Medulla oblongata (tissue), 1 donor: Measurements from ENCODE around the gene PIGK.
"Not testable (repeated sequence)": the region's sequence is repeated elsewhere in the genome, so short reads cannot be mapped to it uniquely, and the experiment has no call there.

Source experiments
- DNase-seq: peaks from one replicate; pipeline ENCODE4 v3.0.0-alpha.2; 2015; ENCODE audit errors: extremely low spot score

PIGK gene

DNA sequence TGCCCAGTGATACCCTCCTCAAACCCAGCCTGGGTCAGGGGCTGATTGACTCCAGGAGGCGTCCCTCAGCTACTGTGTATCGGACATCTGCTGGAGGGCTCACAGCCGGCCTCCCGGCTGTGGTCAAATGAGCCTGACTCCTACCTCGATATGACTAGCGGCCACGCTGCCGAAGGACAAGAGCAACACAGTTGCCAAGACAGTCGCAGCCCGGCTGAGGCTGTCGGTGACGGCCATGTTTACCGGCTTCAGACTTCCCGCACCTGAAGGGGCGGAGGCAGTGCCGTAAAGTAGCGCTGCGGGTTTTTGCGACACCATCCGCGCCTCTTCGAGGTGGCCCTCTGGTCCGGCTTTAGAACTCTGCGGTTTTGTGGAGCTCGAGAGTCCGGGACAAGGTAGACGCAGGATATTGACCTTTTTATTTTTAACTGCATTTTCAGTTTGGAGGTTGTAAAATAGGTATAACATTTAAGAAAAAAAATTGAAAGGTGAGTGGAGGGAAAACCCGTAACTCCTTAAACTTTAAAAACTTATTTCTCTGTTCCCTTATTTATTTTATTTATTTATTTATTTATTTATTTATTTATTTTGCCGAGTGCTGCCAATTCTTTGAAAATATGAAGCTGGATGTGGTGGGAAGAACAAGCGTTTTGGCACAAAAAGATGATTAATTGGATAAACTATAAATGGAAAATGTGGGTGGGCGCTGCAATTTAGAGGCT is at the start of gene PIGK:
Gene PIGK (minus strand): TSS at position 265 of the 722 bp plus-strand sequence. CDS start 28 bp downstream, at position 237.
- DNase-seq, result peak; percentile 85

DNA sequence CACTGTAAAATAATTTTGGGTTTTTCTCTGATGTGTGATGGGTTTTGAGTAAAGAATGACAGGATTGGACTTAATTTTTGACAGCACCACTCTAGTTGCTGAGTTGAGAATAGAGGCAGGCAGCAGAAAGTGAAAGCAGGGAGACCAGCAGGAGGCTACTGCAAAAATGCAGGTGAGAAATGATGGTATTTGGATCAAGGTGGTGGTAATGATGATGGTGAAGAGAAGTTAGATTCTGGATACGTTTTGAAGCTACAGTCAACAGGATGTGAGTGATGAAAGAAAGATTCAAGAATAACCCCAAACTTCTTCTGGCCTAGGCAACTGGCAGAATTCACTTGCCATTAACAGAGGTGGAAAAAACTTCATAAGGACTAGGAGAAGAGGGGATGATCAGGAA is 47.8 kb upstream of the PIGK start:
- DNase-seq, result no peak

DNA sequence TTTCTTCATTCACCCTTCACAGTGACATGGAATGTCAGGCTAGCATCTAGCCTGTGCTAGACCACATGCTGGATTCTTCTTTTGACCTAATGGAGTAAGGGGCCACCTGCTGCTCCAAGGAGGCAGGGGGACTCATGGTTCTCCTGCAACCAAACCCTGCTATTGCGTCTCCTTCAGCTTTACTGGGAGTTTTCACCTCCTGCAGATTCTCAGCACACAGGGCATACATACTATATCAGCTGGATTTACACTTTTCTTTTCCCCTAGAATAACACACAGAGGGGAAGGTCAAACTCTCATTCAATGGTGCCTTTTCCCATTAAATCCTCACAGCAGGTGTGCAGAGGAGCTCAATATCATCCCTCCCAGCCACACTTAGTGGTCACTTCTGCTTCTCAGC is 46.0 kb upstream of the PIGK start:
- no peak for DNase-seq

DNA sequence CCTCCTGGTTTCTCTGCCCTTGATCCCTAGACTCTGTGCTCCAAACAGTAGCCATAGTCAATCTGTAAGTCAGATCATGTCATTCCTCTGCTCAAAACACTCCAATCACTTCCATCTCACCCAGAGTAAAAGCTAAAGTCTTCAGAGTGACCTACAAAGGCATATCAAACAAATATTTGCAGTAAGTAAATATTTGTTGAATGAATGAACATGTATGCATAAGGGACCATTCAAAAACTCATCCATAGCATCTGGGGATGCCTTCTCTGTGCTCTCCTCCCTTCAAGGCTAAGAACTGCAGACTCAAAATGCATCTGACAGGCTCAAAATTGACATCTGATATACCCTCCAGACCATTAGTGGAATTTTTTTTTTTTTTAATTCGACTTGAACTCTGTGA is 44.5 kb upstream of the PIGK start:
- DNase-seq, result no peak

DNA sequence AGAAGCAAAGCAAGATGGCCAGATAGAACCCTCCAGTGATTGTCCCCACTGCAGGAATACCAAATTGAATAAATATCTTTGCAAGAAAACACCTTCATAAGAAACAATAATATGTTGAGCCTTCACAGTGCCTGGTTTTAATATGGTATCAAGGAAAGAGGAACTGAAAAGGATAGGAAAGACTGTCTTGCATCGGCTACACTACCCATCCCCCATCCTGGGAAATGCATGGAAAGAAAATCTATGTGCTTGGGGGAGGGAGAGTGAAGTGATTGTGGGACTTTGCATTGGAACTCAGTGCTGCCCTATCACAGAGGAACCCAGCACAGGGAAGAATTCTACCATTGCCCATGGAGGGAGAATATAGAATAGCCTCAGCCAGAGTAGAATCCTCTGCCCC is 34.0 kb upstream of the PIGK start:
- DNase-seq, result no peak

- DNase-seq, result no peak
Observed at GRCh38 chr1:77250126-77250525, 30.9 kb upstream of the PIGK start.

DNA sequence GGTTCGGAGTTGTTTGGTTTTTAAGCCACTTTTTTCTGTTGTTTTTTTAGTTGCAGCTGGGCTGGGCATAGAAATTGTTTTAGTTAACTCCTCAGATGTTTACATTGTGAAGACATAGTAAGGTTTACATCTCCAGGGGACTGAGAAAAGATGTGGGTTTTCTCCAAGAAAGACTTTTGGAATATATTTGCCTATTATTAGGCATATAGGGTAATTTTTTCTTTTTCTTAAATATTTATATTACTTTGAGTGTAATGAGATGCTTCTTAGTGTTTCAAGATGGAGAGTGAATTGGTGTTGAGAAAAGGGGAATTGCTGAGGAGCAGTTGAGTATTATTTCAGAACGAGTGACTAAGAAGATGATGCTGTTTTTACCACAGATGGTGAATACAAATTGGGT is 26.6 kb upstream of the PIGK start:
- no peak for DNase-seq

DNA sequence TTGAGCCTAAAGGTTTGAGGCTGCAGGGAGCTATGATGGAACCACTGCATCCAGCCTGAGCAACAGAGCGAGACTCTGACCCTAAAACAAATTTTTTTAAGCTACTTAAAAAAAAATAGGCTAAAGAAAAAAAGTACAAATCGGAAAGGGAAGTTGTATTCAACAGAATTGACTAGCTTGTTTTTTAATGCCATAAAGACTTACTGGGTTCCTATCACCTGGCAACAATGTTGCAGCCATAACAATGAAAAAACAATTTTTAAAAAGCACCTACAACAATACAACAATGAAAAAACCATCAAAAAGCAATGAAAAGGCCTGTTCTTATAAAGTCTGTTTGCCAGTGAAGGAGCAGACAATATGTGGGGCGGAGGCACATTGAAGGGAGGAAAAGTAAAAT is 20.1 kb upstream of the PIGK start:
- DNase-seq, result no peak

DNA sequence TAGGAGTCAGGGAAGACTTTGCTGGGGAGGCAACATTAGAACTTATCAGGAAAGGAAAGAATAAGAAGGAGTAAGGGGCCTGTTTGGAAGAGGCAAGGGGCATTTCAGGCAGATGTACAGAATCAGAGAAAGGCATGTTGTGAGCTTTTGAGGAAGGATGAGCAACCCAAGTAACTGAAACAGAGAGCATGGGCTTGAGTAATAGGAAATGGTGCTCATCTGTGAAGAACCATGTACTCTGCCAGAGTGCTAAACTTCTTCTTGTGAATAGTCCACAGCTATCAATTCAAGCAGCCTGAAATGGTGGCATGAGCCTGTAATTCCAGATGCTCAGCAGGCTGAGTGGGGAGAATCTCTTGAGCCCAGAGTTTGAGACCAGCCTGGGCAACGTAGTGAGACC is 19.2 kb upstream of the PIGK start:
- DNase-seq, result no peak

GRCh38 chr1:77234943-77235342 is 15.7 kb upstream of the PIGK start:
- no peak for DNase-seq

DNA sequence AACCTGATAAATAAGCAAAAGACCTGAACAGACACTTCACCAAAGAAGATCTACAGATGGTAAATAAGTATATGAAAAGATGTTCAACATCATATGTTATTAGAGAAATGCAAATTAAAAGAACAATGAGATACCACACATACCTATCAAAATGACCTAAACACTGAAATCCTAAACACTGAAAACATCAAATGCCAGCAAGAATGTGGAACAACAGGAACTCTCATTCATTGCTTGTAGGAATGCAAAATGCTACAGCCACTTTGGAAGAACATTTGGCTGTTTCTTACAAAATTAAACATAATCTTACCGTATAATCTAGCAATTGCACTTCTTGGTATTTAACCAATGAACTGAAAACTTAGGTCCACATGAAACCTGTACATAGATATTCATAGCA is 14.9 kb upstream of the PIGK start:
- no peak for DNase-seq

DNA sequence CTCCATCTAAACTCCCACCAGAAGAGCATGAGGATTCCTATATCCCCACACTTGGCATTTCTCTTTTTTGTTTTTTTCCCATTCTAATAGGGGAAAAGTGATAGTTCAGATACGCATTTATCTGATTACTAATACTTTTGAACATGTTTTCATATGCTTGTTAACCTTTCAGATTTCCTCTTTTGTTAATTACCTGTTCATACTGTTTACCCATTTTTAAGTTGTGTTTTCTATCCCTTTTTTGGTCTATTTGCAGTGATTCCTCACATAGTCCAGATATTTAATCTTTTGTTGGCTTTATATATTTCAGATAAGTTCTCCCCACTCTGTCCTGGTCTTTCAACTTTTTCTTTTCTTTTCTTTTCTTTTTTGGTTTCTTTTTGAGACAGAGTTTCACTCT is 13.6 kb upstream of the PIGK start:
- DNase-seq, result no peak

- no peak for DNase-seq
Observed at GRCh38 chr1:77230051-77230450, 10.8 kb upstream of the PIGK start.

GRCh38 chr1:77228836-77229235 is 9.6 kb upstream of the PIGK start:
- DNase-seq, result no peak

DNA sequence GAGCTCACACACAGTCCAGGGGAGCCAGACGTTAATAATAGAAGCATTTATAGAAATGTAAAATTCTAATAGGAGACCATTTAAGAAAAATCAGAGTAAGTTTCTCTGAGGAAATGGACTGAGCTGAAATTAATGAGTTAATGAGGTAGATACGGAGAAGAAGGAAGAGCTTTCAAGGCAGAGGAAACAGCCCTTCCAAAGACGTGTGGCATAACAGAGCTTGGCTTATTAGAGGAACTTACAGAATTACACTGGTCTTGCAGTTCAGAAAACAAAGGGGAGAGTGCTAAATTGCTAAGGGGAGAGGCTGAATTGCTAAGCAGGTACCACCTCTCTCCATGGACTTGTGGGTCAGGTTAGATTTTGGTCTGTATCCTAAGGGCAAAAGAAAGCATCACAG is 8.2 kb upstream of the PIGK start:
- no peak for DNase-seq

DNA sequence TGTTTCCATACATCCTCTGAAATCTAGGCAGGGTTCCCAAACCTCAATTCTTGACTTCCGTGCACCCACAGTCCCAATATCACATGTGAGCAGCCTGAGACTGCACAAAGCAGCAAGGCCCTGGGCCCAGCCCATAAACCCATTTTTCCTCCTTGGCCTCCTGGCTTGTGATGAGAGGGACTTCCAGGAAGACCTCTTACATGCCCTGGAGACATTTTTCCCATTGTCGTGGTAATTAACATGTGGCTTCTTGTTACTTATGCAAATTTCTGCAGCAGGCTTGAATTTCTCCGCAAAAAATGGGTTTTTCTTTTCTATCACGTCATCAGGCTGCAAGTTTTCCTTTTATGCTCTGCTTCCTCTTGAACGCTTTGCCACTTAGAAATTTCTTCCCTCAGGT is 3.3 kb upstream of the PIGK start:
- DNase-seq, result no peak

DNA sequence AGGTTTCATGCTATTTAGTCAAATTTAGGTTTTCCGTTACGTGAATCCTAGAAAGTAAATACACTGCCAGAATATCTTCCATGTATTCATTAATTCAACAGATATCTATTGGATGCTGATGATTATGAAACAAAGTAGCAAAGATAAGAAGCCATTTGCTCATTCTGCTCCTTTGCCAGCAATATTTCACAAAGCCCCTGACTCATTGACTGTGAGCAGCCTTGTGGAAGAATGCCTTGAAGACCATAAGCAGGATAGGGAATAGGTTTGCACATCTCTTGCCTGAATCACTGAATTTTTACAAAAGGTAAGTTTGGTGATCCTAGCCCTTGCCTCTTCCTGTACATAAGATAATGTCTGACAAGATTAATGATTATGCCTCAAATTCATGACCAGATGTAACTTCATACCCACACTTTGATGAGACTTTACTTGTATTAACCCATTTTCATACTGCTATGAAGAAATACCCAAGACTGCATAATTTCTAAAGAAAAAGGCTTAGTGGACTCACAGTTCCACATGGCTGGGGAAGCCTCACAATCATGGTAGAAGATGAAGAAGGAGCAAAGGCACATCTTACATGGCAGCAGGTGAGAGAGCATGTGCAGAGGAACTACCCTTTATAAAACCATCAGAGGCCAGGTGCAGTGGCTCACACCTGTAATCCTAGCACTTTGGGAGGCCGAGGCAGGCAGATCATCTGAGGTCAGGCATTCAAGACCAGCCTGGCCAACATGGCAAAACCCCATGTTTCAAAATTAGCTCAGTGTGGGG is 1.6 kb upstream of the PIGK start:
- no peak for DNase-seq

GRCh38 chr1:77218477-77219165 is 609 bp downstream of the PIGK start:
- peak; percentile 22 for DNase-seq

DNA sequence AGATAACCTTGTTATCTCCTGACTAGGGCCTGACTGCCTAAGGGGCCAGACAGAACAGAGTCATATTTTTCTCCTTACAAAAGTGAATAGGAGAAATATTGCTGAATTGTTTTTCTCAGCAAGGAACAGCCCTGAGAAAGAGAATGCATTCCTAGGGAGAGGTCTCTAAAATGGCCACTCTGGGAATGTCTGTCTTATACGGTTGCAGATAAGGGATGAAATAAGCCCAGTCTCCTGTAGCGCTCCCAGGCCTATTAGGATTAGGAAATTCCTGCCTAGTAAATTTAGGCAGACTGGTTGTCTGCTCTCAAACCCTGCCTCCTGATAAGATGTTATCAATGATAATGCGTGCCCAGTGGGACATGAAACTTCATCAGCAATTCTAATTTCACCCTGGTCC is 15.2 kb downstream of the PIGK start:
- not testable (repeated sequence) for DNase-seq

DNA sequence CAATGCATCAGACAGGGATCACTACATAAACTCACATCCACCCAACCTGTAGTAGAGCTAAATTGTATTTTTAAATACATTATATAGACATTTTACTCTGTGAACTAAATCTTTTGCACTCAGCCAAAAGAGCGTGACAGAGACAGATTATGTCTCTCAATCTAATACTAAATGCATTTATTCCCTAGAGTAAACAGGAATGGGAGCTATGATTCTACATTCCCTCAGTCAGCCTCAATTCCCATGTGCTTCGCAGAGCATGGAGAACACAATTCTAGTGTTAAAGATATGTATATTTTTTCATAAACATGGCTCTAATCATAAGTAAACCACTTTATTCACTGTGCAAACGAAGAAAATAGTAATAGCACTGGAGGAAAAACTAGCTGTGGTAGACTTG is 16.5 kb downstream of the PIGK start:
- no peak for DNase-seq

DNA sequence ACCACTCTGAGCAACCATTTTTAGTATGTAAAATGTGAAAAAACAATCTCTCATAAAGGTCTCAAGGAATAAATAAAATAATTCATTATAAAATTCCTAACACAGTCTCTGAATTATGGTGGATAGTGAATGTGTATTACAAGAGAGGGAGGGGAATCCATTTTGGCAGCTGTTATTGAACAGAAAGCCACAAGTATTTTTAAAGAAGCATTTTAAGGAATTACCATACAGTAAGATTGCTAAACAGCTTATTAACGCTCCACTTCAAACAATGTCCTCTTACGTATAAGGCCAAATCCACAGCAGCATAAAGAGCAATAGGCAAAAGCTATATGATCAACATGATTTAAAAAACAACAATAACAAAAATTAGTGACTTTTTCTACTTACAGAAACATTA is 18.4 kb downstream of the PIGK start:
- DNase-seq, result no peak

- no peak for DNase-seq
Observed at GRCh38 chr1:77200293-77200692, 18.9 kb downstream of the PIGK start.

GRCh38 chr1:77197351-77197750 is 21.9 kb downstream of the PIGK start:
- DNase-seq, result no peak
